Esophagus muscularis mucosa (tissue), 3 donors: ENCODE data around the gene SLC19A3.

ENCODE experiments used
- CTCF ChIP-seq, 3 experiments: fragments of 200-600 bp in 2 of 3; fragments of 450-650 bp in 1 of 3; sonication (generic) in 2 of 3; IDR thresholded peaks; one replicate each; pipeline ENCODE4 v1.5.1; 2017 to 2019; ENCODE audit warnings: antibody characterized with exemption in 3 of 3, mild to moderate bottlenecking in 2 of 3, moderate library complexity in 1 of 3
- POLR2A ChIP-seq: fragments of 450-650 bp; IDR thresholded peaks from one replicate; pipeline ENCODE4 v1.6.1; 2017; ENCODE audit warnings: antibody characterized with exemption, moderate library complexity, mild to moderate bottlenecking, low read depth
- POLR2AphosphoS5 ChIP-seq, 2 donors: sonication (generic); formaldehyde crosslinking; IDR thresholded peaks; one replicate each; pipeline ENCODE4 v1.6.1; 2017; ENCODE audit warnings: antibody characterized with exemption in 2 of 2

GRCh38 chr2:227748079-227748478 is 30.3 kb upstream of the SLC19A3 start:
- TF ChIP-seq POLR2A (no peak), CTCF (IDR thresholded peaks at IDR 0.05) (no peak), POLR2AphosphoS5 (IDR thresholded peaks at IDR 0.05) (no peak)
